ENCODE measurements around the gene TMEM156.

Gene TMEM156

GRCh38 chr4:38952017-38952416 is 80.2 kb downstream of the TMEM156 start:
- TF ChIP-seq, protein P1, sequence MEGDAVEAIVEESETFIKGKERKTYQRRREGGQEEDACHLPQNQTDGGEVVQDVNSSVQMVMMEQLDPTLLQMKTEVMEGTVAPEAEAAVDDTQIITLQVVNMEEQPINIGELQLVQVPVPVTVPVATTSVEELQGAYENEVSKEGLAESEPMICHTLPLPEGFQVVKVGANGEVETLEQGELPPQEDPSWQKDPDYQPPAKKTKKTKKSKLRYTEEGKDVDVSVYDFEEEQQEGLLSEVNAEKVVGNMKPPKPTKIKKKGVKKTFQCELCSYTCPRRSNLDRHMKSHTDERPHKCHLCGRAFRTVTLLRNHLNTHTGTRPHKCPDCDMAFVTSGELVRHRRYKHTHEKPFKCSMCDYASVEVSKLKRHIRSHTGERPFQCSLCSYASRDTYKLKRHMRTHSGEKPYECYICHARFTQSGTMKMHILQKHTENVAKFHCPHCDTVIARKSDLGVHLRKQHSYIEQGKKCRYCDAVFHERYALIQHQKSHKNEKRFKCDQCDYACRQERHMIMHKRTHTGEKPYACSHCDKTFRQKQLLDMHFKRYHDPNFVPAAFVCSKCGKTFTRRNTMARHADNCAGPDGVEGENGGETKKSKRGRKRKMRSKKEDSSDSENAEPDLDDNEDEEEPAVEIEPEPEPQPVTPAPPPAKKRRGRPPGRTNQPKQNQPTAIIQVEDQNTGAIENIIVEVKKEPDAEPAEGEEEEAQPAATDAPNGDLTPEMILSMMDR (IDR thresholded peaks at IDR 0.05; ENCODE audit: insufficient read depth, low read depth, low read length, missing control alignments) = no peak
- H3K4me3 ChIP-seq (ENCODE audit: low read depth, low read length) = no peak overlapping the region
- no peak for DNase-seq (ENCODE audit: low read depth)

- no peak for DNase-seq (ENCODE audit: low read depth)
- TF ChIP-seq, protein P1 (IDR thresholded peaks at IDR 0.05; ENCODE audit: insufficient read depth, low read depth, low read length, missing control alignments) = no peak
- no peak overlapping the region for H3K4me3 ChIP-seq (ENCODE audit: low read depth, low read length)
These were observed 80.6 kb downstream of the TMEM156 start for GRCh38 chr4:38951598-38951997.

DNA sequence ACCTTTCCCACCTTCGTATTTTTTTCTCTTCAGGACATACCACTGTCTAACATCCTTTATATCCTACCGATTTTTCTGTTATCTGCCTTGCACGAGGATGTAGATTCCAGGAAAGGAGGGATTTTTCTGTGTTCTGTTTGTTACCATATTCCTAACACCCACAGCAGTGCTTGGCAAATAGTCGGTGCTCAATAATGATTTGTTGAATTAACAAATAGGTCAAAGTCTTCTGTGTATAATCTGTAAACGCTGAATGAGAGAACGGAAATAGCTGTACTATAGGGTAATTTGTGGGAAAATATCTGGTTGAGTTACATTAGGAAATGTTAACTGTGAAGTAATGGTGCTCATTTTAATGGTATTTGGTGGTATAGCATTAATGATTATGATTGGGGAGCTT is 81.5 kb downstream of the TMEM156 start:
- no peak overlapping the region for H3K4me3 ChIP-seq (ENCODE audit: low read depth, low read length)
- TF ChIP-seq, protein P1 (IDR thresholded peaks at IDR 0.05; ENCODE audit: insufficient read depth, low read depth, low read length, missing control alignments) = no peak
- DNase-seq (ENCODE audit: low read depth) = no peak

DNA sequence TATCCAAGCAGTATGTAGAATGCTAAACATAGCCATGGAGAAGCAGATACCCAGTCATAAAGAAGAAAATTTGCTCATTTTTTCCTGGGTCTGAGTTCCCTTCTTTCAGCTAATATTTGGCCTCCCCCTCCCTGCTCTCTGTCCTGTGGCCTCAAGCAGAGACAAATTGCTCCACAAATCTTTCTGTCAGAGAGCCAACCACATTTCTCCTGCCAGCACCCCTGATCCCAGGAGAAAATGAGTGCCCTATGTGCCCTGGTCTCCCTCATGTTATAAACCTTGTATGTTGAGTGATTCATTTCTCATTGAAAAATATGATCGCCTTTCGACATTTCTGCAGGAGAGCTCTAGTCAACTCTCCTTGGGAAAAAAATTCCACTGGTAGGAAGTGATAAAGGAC is 82.0 kb downstream of the TMEM156 start:
- H3K4me3 ChIP-seq (ENCODE audit: low read depth, low read length) = no peak overlapping the region
- TF ChIP-seq, protein P1 (IDR thresholded peaks at IDR 0.05; ENCODE audit: insufficient read depth, low read depth, low read length, missing control alignments) = no peak
- no peak for DNase-seq (ENCODE audit: low read depth)

DNA sequence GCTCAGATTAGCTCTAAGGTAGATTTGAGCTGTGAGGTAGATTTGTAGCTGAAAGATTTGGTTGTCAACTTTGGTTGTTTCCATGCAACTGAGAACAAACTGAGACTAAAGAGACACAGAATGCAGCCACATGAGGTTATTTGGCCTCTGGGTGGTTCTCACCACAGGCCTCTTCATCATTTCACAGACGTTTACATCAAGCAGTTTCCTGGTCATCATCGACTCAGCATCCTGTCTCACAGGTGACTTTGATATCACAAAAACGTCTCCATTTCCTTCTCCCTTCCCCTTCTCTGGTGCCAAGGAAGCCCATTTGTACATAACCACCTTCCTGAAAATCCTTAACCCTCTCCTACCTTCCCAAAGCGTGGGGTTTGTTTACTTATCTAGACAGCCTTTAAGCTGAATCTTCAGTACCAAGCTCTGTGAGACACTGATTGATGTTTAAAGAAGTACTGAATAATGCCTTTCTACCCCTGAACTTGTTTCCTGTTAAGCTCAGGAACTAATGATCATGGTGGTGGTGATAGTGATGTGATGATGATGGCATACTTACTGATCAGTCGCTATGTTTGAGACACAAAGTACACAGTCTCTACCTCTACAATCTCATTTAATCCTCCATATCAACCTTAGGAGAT is 82.7 kb downstream of the TMEM156 start:
- peak; percentile 20 for DNase-seq (ENCODE audit: low read depth)
- TF ChIP-seq, protein P1 (IDR thresholded peaks at IDR 0.05; ENCODE audit: insufficient read depth, low read depth, low read length, missing control alignments) = no peak

DNA sequence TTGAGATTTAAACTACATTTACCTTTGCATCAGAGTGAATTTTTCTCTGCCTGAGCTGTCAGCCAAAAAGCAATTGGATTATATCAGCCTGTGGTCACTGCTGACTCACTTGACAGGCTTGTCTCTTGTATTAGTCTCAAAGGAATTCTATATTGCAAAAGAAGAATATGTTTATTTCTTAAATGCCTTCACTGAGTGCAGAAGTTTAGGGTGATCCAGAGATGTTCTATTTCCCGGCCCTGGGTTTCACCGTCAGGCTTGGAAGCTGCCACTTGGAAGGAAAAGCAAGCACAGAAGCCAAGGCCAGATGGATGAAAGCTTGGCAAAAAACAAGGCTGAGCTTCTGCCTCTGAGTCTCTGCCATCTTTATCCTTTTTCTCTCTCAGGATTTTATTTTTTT is 83.7 kb downstream of the TMEM156 start:
- no peak overlapping the region for H3K4me3 ChIP-seq (ENCODE audit: low read depth, low read length)
- TF ChIP-seq, protein P1 (IDR thresholded peaks at IDR 0.05; ENCODE audit: insufficient read depth, low read depth, low read length, missing control alignments) = no peak
- DNase-seq (ENCODE audit: low read depth) = no peak

More for the DNA sequence above, 82.7 kb downstream of the TMEM156 start:
- no peak overlapping the region for H3K4me3 ChIP-seq (ENCODE audit: low read depth, low read length)

DNA sequence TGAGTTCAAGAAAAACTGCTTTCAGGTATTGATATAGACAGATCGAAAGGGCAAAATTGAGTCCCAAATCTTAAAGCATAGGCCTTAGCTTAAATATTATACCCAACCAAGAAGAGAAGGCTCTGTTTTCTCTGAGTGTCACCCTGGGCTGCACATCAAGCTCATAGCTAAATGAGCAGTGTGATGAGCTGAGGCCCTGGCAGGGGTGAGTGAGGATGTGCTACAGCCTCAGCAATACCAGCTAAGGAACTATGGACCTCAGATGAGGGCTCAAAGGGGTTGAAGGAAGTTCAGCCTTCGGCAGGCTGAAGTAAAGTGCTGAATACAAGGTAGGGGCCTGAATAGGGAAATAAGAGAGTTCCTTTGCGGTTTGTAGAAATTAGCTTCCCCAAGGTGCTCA is 85.3 kb downstream of the TMEM156 start:
- TF ChIP-seq, protein P1 (IDR thresholded peaks at IDR 0.05; ENCODE audit: insufficient read depth, low read depth, low read length, missing control alignments) = no peak
- no peak overlapping the region for H3K4me3 ChIP-seq (ENCODE audit: low read depth, low read length)
- DNase-seq (ENCODE audit: low read depth) = no peak
